GM23338 (cell line): Measurements from ENCODE around the gene TCF7L1. TPM values are rescaled to one million over a fixed set of nuclear protein-coding genes. Genes with fewer than 3 reads are reported as not detected.

Experiments
- ATAC-seq: fragments of 200-7000 bp; cut with Tn5 transposase; 3 replicates; pipeline ENCODE4 v1.9.1; 2020
- DNase-seq: peaks from one replicate; pipeline ENCODE4 v3.0.0-alpha.2; 2015; ENCODE audit warnings: low spot score
- H2AFZ ChIP-seq: fragments of 200-600 bp; sonication (generic); 2 replicates; pipeline ENCODE4 v1.8.0; 2016; ENCODE audit warnings: antibody characterized with exemption, mild to moderate bottlenecking, moderate library complexity
- H3F3A ChIP-seq: fragments of 200-600 bp; sonication (generic); replicated peaks from 2 replicates; pipeline ENCODE4 v1.8.0; 2017; ENCODE audit warnings: antibody characterized with exemption, mixed run types, low read depth
- H3K27ac ChIP-seq: fragments of 200-600 bp; sonication (generic); 2 replicates; pipeline ENCODE4 v1.6.1; 2016; ENCODE audit warnings: low read depth
- H3K27me3 ChIP-seq: fragments of 200-600 bp; sonication (generic); 2 replicates; pipeline ENCODE4 v1.8.0; 2016; ENCODE audit warnings: mild to moderate bottlenecking, mixed run types, moderate library complexity; ENCODE audit not compliant: insufficient read depth
- H3K36me3 ChIP-seq: fragments of 200-600 bp; sonication (generic); 2 replicates; pipeline ENCODE4 v1.8.0; 2016; ENCODE audit warnings: mild to moderate bottlenecking; ENCODE audit not compliant: insufficient read depth
- H3K4me1 ChIP-seq: fragments of 200-600 bp; sonication (generic); 2 replicates; pipeline ENCODE4 v1.8.0; 2016; ENCODE audit warnings: mild to moderate bottlenecking, moderate library complexity; ENCODE audit not compliant: insufficient read depth
- H3K4me2 ChIP-seq: fragments of 200-600 bp; sonication (generic); 2 replicates; pipeline ENCODE4 v1.7.1; 2017; ENCODE audit warnings: mixed run types
- H3K4me3 ChIP-seq: fragments of 200-600 bp; sonication (generic); 2 replicates; pipeline ENCODE4 v1.6.1; 2016; ENCODE audit warnings: mixed run types
- H3K79me2 ChIP-seq: fragments of 200-600 bp; sonication (generic); replicated peaks from 2 replicates; pipeline ENCODE4 v1.8.0; 2017; ENCODE audit warnings: mild to moderate bottlenecking; ENCODE audit not compliant: insufficient read depth
- H3K9me2 ChIP-seq: fragments of 200-600 bp; sonication (generic); 2 replicates; pipeline ENCODE4 v1.8.0; 2017; ENCODE audit not compliant: insufficient read depth
- H4K20me1 ChIP-seq: fragments of 200-600 bp; sonication (generic); replicated peaks from 2 replicates; pipeline ENCODE4 v1.8.0; 2017; ENCODE audit warnings: mild to moderate bottlenecking; ENCODE audit not compliant: insufficient read depth
- H3K27ac Mint-ChIP-seq: 2 replicates; pipeline ENCODE4 v1.8.0; 2020; ENCODE audit warnings: inconsistent platforms, mild to moderate bottlenecking, moderate library complexity, mixed read lengths
- H3K27me3 Mint-ChIP-seq: 3 replicates; pipeline ENCODE4 v1.8.0; 2022; ENCODE audit warnings: low read depth, mild to moderate bottlenecking, moderate library complexity, mixed read lengths, inconsistent platforms; ENCODE audit not compliant: insufficient read depth, poor library complexity
- H3K36me3 Mint-ChIP-seq: 3 replicates; pipeline ENCODE4 v1.8.0; 2021; ENCODE audit warnings: low read depth, mild to moderate bottlenecking, inconsistent platforms, moderate library complexity, mixed read lengths
- H3K4me1 Mint-ChIP-seq: 3 replicates; pipeline ENCODE4 v1.8.0; 2020; ENCODE audit warnings: mild to moderate bottlenecking, inconsistent platforms, mixed read lengths
- H3K4me3 Mint-ChIP-seq: 3 replicates; pipeline ENCODE4 v1.8.0; 2021; ENCODE audit warnings: moderate library complexity, mild to moderate bottlenecking, inconsistent platforms, mixed read lengths
- H3K9me3 Mint-ChIP-seq: 3 replicates; pipeline ENCODE4 v1.8.0; 2020; ENCODE audit warnings: moderate library complexity, mild to moderate bottlenecking, inconsistent platforms, mixed read lengths
- CREB1 ChIP-seq: fragments of 250-450 bp; sonication (Bioruptor Pico); IDR thresholded peaks from 2 replicates; pipeline ENCODE4 v1.5.0; 2020; ENCODE audit warnings: low read depth, mild to moderate bottlenecking, moderate library complexity
- CTCF ChIP-seq, 2 experiments: fragments of 200-600 bp in 1 of 2; sonication (generic) in 1 of 2; conservative IDR thresholded peaks; 2 replicates each; pipeline versions ENCODE4 v1.5.1 to v1.6.1; 2016 to 2017; ENCODE audit warnings: antibody characterized with exemption in 2 of 2, low read depth in 2 of 2, mild to moderate bottlenecking in 2 of 2, moderate library complexity in 1 of 2
- EZH2 ChIP-seq: fragments of 200-600 bp; sonication (generic); IDR thresholded peaks from one replicate; pipeline ENCODE4 v1.8.0; 2017; ENCODE audit warnings: antibody characterized with exemption, mild to moderate bottlenecking, low read depth; ENCODE audit not compliant: unreplicated experiment
- EZH2phosphoT487 ChIP-seq: fragments of 200-600 bp; sonication (generic); IDR thresholded peaks from one replicate; pipeline ENCODE4 v1.8.1; 2018; ENCODE audit warnings: antibody characterized with exemption; ENCODE audit not compliant: unreplicated experiment
- NANOG ChIP-seq: IDR thresholded peaks from 2 replicates; pipeline ENCODE4 v1.6.1; 2016; ENCODE audit warnings: antibody characterized with exemption, borderline replicate concordance
- STAT1 ChIP-seq: IDR thresholded peaks from one replicate; pipeline ENCODE4 v1.6.1; 2016; ENCODE audit warnings: antibody characterized with exemption; ENCODE audit not compliant: unreplicated experiment
- ZNF114 ChIP-seq: fragments of 250-450 bp; sonication (Bioruptor Pico); IDR thresholded peaks from 2 replicates; pipeline ENCODE4 v1.5.0; 2020; ENCODE audit warnings: mild to moderate bottlenecking, moderate library complexity
- ZNF331 ChIP-seq: fragments of 250-450 bp; sonication (Bioruptor Pico); IDR thresholded peaks from 2 replicates; pipeline ENCODE4 v1.5.0; 2020; ENCODE audit warnings: low read depth, mild to moderate bottlenecking, moderate library complexity
- ZNF462 ChIP-seq: fragments of 250-450 bp; sonication (Bioruptor Pico); IDR thresholded peaks from 2 replicates; pipeline ENCODE4 v1.5.0; 2020; ENCODE audit warnings: mild to moderate bottlenecking, moderate library complexity
- polyA plus RNA-seq: library from polyadenylated mRNA; unstranded; fragments of >200 nt; fragmentation: Nextera tagmentation; extraction: Ambion mirVana; gene quantifications from 2 replicates; pipeline ENCODE4 v1.2.1, GENCODE V29; 2016
- total RNA-seq: library from RNA; depleted of rRNA; stranded (reverse); fragments of >200 nt; shearing (Covaris generic); gene quantifications from 2 replicates; pipeline ENCODE4 v1.2.3, GENCODE V29; 2014
- TF ChIP-seq, protein P1 (sequence below): IDR thresholded peaks from 2 replicates; pipeline ENCODE4 v1.6.1; 2016; ENCODE audit warnings: antibody characterized with exemption
- TF ChIP-seq, protein P2 (sequence below): IDR thresholded peaks from one replicate; pipeline ENCODE4 v1.6.1; 2018; ENCODE audit warnings: antibody characterized with exemption; ENCODE audit not compliant: unreplicated experiment

The TCF7L1 gene
- total and polyA plus RNA-seq, 2 experiments from 2014 or later, result 47.3 to 101 TPM

- H3K27ac ChIP-seq, result no peak overlapping the region
- no peaks in the 10 kb centered on the region; the same call in none of the 2 replicates for H3F3A ChIP-seq
- TF ChIP-seq CREB1 (CRISPR knock-in tag) (no peak), NANOG (no peak), ZNF114 (no peak), CTCF (conservative IDR thresholded peaks at IDR 0.05; ENCODE audit: low read depth in 2 of 2) (no peak), ZNF462 (CRISPR knock-in tag) (no peak), STAT1 (no peak), ZNF331 (CRISPR knock-in tag) (no peak), EZH2 (no peak), EZH2phosphoT487 (no peak)
- TF ChIP-seq, protein P1, sequence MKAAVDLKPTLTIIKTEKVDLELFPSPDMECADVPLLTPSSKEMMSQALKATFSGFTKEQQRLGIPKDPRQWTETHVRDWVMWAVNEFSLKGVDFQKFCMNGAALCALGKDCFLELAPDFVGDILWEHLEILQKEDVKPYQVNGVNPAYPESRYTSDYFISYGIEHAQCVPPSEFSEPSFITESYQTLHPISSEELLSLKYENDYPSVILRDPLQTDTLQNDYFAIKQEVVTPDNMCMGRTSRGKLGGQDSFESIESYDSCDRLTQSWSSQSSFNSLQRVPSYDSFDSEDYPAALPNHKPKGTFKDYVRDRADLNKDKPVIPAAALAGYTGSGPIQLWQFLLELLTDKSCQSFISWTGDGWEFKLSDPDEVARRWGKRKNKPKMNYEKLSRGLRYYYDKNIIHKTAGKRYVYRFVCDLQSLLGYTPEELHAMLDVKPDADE, result no peak
- TF ChIP-seq, protein P2, sequence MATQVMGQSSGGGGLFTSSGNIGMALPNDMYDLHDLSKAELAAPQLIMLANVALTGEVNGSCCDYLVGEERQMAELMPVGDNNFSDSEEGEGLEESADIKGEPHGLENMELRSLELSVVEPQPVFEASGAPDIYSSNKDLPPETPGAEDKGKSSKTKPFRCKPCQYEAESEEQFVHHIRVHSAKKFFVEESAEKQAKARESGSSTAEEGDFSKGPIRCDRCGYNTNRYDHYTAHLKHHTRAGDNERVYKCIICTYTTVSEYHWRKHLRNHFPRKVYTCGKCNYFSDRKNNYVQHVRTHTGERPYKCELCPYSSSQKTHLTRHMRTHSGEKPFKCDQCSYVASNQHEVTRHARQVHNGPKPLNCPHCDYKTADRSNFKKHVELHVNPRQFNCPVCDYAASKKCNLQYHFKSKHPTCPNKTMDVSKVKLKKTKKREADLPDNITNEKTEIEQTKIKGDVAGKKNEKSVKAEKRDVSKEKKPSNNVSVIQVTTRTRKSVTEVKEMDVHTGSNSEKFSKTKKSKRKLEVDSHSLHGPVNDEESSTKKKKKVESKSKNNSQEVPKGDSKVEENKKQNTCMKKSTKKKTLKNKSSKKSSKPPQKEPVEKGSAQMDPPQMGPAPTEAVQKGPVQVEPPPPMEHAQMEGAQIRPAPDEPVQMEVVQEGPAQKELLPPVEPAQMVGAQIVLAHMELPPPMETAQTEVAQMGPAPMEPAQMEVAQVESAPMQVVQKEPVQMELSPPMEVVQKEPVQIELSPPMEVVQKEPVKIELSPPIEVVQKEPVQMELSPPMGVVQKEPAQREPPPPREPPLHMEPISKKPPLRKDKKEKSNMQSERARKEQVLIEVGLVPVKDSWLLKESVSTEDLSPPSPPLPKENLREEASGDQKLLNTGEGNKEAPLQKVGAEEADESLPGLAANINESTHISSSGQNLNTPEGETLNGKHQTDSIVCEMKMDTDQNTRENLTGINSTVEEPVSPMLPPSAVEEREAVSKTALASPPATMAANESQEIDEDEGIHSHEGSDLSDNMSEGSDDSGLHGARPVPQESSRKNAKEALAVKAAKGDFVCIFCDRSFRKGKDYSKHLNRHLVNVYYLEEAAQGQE, result no peak
- H3K27me3 Mint-ChIP-seq, result peaks cover 12% of the 10 kb centered on the region
- no peaks in the 10 kb centered on the region for H3K27me3 ChIP-seq
- H3K9me3 Mint-ChIP-seq, result no peaks in the 10 kb centered on the region
- peaks cover 21% of the 10 kb centered on the region for H3K4me1 ChIP-seq
- H3K4me1 Mint-ChIP-seq, result peaks cover 26% of the 10 kb centered on the region
- peaks cover 44% of the 10 kb centered on the region for H3K36me3 ChIP-seq
- no peak overlapping the region for H3K4me3 Mint-ChIP-seq
- peaks cover 41% of the 10 kb centered on the region for H4K20me1 ChIP-seq
- peaks cover 81% of the 10 kb centered on the region for H3K36me3 Mint-ChIP-seq
- H3K27ac Mint-ChIP-seq, result no peak overlapping the region
- no peak overlapping the region for H3K4me2 ChIP-seq
- no peak overlapping the region for H2AFZ ChIP-seq
- no peak overlapping the region for H3K4me3 ChIP-seq
- H3K79me2 ChIP-seq, result peaks cover 52% of the 10 kb centered on the region
- ATAC-seq, result no peak
- no peaks in the 10 kb centered on the region for H3K9me2 ChIP-seq
- DNase-seq, result no peak
Observed at GRCh38 chr2:85323351-85323987, 190.3 kb downstream of the TCF7L1 start.
